ENCODE data around the gene KCNJ10. TPM values are rescaled to one million over a fixed set of nuclear protein-coding genes. Genes with fewer than 3 reads are reported as not detected.
"Not testable (repeated sequence)": the region's sequence is repeated elsewhere in the genome, so short reads cannot be mapped to it uniquely, and the experiment has no call there.

The KCNJ10 gene
- total RNA-seq, 4 donors from 2014 or later, result 6.5 to 13.5 (median 8.8) TPM

GRCh38 chr1:160115545-160116282, 45.8 kb upstream of the KCNJ10 start, which contains the start of gene ATP1A2:
ATP1A2 (plus strand) TSS chr1:160115759; CDS start chr1:160115862, 103 bp downstream.
- H3K4me1 ChIP-seq, result peaks cover 0 to 71% (median 12%) of the 10 kb centered on the region in 4 donors
- H3K4me3 ChIP-seq, result peak within 1 kb of the TSS; percentile 36 to 58 (median 40)
- TF ChIP-seq CTCF (IDR thresholded peaks at IDR 0.05) (no peak), EP300 (IDR thresholded peaks at IDR 0.05) (peak in 1 of 2 donors; percentile 80), POLR2A (IDR thresholded peaks at IDR 0.05) (peak in 1 of 2 donors; percentile 28)
- no peaks in the 10 kb centered on the region for H3K9me3 ChIP-seq
- peak within 1 kb of the TSS; percentile 47 to 94 (median 80) for H3K27ac ChIP-seq
- WGBS, 2 donors, result 20 to 28% methylated on average over 16 of the region's 16 CpGs
- no peaks in the 10 kb centered on the region for H3K27me3 ChIP-seq
- no peak for DNase-seq (ENCODE audit: low spot score in 2 of 2)
- H3K36me3 ChIP-seq, result no peaks in the 10 kb centered on the region

GRCh38 chr1:160114085-160114484, 44.1 kb upstream of the KCNJ10 start:
- Histone ChIP-seq H3K9me3 (no peaks in the 10 kb centered on the region), H3K4me1 (peaks cover 0 to 65% (median 10%) of the 10 kb centered on the region in 4 donors), H3K36me3 (no peaks in the 10 kb centered on the region), H3K4me3 (no peak overlapping the region), H3K27ac (peak overlapping the region; percentile 37 to 94 (median 66)), H3K27me3 (no peaks in the 10 kb centered on the region)
- TF ChIP-seq CTCF (IDR thresholded peaks at IDR 0.05), result no peak
- WGBS, 2 donors, result 55 to 57% methylated on average over 4 of the region's 4 CpGs
- DNase-seq (ENCODE audit: low spot score in 2 of 2), result no peak

GRCh38 chr1:160113407-160113806, 43.4 kb upstream of the KCNJ10 start:
- DNase-seq (ENCODE audit: low spot score in 2 of 2), result no peak
- no peaks in the 10 kb centered on the region for H3K36me3 ChIP-seq
- no peaks in the 10 kb centered on the region for H3K9me3 ChIP-seq
- 72 to 74% methylated on average over 8 of the region's 8 CpGs for WGBS, 2 donors
- no peak overlapping the region for H3K4me3 ChIP-seq
- TF ChIP-seq CTCF (IDR thresholded peaks at IDR 0.05) (no peak), POLR2A (IDR thresholded peaks at IDR 0.05) (no peak), EP300 (IDR thresholded peaks at IDR 0.05) (no peak)
- H3K27me3 ChIP-seq, result no peaks in the 10 kb centered on the region
- peaks cover 0 to 65% (median 7%) of the 10 kb centered on the region in 4 donors for H3K4me1 ChIP-seq
- H3K27ac ChIP-seq, result peak overlapping the region in 3 of 4 donors; percentile 5 to 94 (median 84)

- Histone ChIP-seq H3K4me3 (no peak overlapping the region), H3K36me3 (no peaks in the 10 kb centered on the region), H3K4me1 (peaks cover 0 to 59% (median 6%) of the 10 kb centered on the region in 4 donors), H3K9me3 (no peaks in the 10 kb centered on the region), H3K27me3 (no peaks in the 10 kb centered on the region), H3K27ac (peak overlapping the region in 2 of 4 donors; percentile 26 to 84)
- DNase-seq (ENCODE audit: low spot score in 2 of 2), result no peak
- 62 to 66% methylated on average over 12 of the region's 12 CpGs for WGBS, 2 donors
- no peak for TF ChIP-seq CTCF (IDR thresholded peaks at IDR 0.05)
- TF ChIP-seq EP300 (IDR thresholded peaks at IDR 0.05), result no peak
- TF ChIP-seq POLR2A (IDR thresholded peaks at IDR 0.05), result no peak
Measured at GRCh38 chr1:160112357-160112756, 42.4 kb upstream of the KCNJ10 start.

GRCh38 chr1:160111462-160111861, 41.5 kb upstream of the KCNJ10 start:
- H3K27me3 ChIP-seq; H3K9me3 ChIP-seq; H3K4me3 ChIP-seq; H3K36me3 ChIP-seq; DNase-seq (ENCODE audit: low spot score in 2 of 2): not testable (repeated sequence)
- 87 to 92% methylated on average over 10 of the region's 10 CpGs for WGBS, 2 donors
- Histone ChIP-seq H3K27ac (peak overlapping the region in 2 of 4 donors; percentile 26 to 84), H3K4me1 (peaks cover 0 to 56% (median 6%) of the 10 kb centered on the region in 4 donors)
